Panc1 (cell line): Measurements from ENCODE around the gene SLC10A4. TPM values are rescaled to one million over a fixed set of nuclear protein-coding genes. Genes with fewer than 3 reads are reported as not detected.

ENCODE experiments used
- ATAC-seq: fragments of 200-7000 bp; cut with Tn5 transposase; 2 replicates; pipeline ENCODE4 v1.9.1; 2020; ENCODE audit warnings: mild to moderate bottlenecking, moderate library complexity
- BruUV-seq: library from RNA; stranded (reverse); fragments of 400-500 nt; replicated peaks from 2 replicates; lab custom pipeline; 2021; lab: Mats Ljungman, UMichigan
- CTCF ChIA-PET: fragments of 300-600 bp; sonication (Branson Sonifier 250); formaldehyde crosslinking; loops from one replicate; lab custom pipeline; 2022; ENCODE audit warnings: antibody characterized with exemption; lab: Charles Lee
- POLR2A ChIA-PET: fragments of 300-600 bp; sonication (Branson Sonifier 250); formaldehyde crosslinking; loops from one replicate; lab custom pipeline; 2022; ENCODE audit warnings: antibody characterized with exemption; lab: Charles Lee
- DNase-seq: peaks from one replicate; pipeline ENCODE4 v3.0.0-alpha.2; 2010; ENCODE audit warnings: low read depth, low spot score
- H3K27ac ChIP-seq: 2 replicates; pipeline ENCODE4 v1.5.1; 2011; ENCODE audit warnings: mild to moderate bottlenecking, low read length, inconsistent platforms
- H3K27me3 ChIP-seq: fragments of 200-500 bp; sonication (Bioruptor generic); 2 replicates; pipeline ENCODE4 v1.6.0; 2014; ENCODE audit warnings: low read length, inconsistent platforms; ENCODE audit not compliant: control insufficient read depth, insufficient read depth
- H3K36me3 ChIP-seq: fragments of 200-500 bp; sonication (Bioruptor generic); 2 replicates; pipeline ENCODE4 v1.5.1; 2014; ENCODE audit warnings: inconsistent platforms, mild to moderate bottlenecking, low read length, moderate library complexity; ENCODE audit not compliant: control insufficient read depth, insufficient read depth
- H3K4me1 ChIP-seq: 2 replicates; pipeline ENCODE4 v1.5.1; 2011; ENCODE audit warnings: inconsistent platforms, mild to moderate bottlenecking, low read length, moderate library complexity; ENCODE audit not compliant: control insufficient read depth, insufficient read depth
- H3K4me3 ChIP-seq, 2 experiments: 2 replicates each; pipeline ENCODE4 v1.5.1; 2011 to 2012; ENCODE audit warnings: low read depth in 2 of 2, low read length in 2 of 2, mild to moderate bottlenecking in 2 of 2, inconsistent platforms in 1 of 2, moderate library complexity in 1 of 2
- H3K9me3 ChIP-seq: fragments of 200-500 bp; sonication (Bioruptor generic); 2 replicates; pipeline ENCODE4 v1.5.1; 2014; ENCODE audit warnings: low read depth, mild to moderate bottlenecking, inconsistent platforms, low read length, moderate library complexity; ENCODE audit not compliant: control insufficient read depth, insufficient read depth
- CTCF ChIP-seq: fragments of 450-650 bp; IDR thresholded peaks from 2 replicates; pipeline ENCODE4 v1.5.1; 2017; ENCODE audit warnings: mild to moderate bottlenecking
- POLR2AphosphoS5 ChIP-seq: IDR thresholded peaks from 2 replicates; pipeline ENCODE4 v1.6.1; 2012; ENCODE audit warnings: mild to moderate bottlenecking, low read depth, low read length, moderate library complexity
- REST ChIP-seq, 2 experiments: IDR thresholded peaks; 2 replicates each; pipeline ENCODE4 v1.6.1; 2011 to 2012; ENCODE audit warnings: low read depth in 2 of 2, control low read depth in 1 of 2, low read length in 1 of 2, mild to moderate bottlenecking in 1 of 2, moderate library complexity in 1 of 2; ENCODE audit not compliant: insufficient read depth in 1 of 2
- SIN3A ChIP-seq: IDR thresholded peaks from 2 replicates; pipeline ENCODE4 v1.6.1; 2012; ENCODE audit warnings: low read depth, mild to moderate bottlenecking, low read length, moderate library complexity, borderline replicate concordance; ENCODE audit not compliant: insufficient read depth
- TCF7L2 ChIP-seq: IDR thresholded peaks from 2 replicates; pipeline ENCODE4 v1.6.1; 2011; ENCODE audit warnings: mild to moderate bottlenecking, low read depth, low read length, inconsistent platforms
- in situ Hi-C: cut with HindIII; loops from 2 replicates; pipeline ENCODE4 v1.10.0; 2016; ENCODE audit warnings: low sequenced_read_pairs, low pct_unique_long_range_greater_than_20kb
- intact Hi-C: fragments of 100-400 bp; cut with micrococcal nuclease; formaldehyde crosslinking; loops from one replicate; pipeline ENCODE4 v1.10.0; 2022; ENCODE audit not compliant: unreplicated experiment
- total RNA-seq: library from RNA; stranded (reverse); gene quantifications from one replicate; pipeline ENCODE4 v1.2.1, GENCODE V29; 2021; ENCODE audit not compliant: unreplicated experiment

SLC10A4 gene
- total RNA-seq, 1 experiment from 2014 or later: 1.2 TPM

GRCh38 chr4:48499551-48500066, 16.5 kb downstream of the SLC10A4 start:
- ChIA-PET POLR2A (no interaction called here), CTCF (no interaction called here)
- no peak for TF ChIP-seq CTCF
- no peak for TF ChIP-seq SIN3A
- no peak for TF ChIP-seq POLR2AphosphoS5
- no peak for TF ChIP-seq REST (IDR thresholded peaks at IDR 0.05; ENCODE audit: insufficient read depth in 1 of 2, low read depth in 2 of 2, low read length in 1 of 2)
- TF ChIP-seq TCF7L2: no peak
- no peak for DNase-seq
- ATAC-seq: no peak
- Histone ChIP-seq H3K4me3 (no peak overlapping the region), H3K9me3 (no peaks in the 10 kb centered on the region), H3K27me3 (no peaks in the 10 kb centered on the region), H3K4me1 (no peaks in the 10 kb centered on the region), H3K36me3 (peaks cover 13% of the 10 kb centered on the region; the same call in 1 of the 2 replicates), H3K27ac (no peak overlapping the region)
- BruUV-seq: no TSS peak
- in situ Hi-C loops: no loop called here
- intact Hi-C loops: loop anchor here (10.0 kb wide), 2 partner anchors 55 to 375 kb away; no protein-coding TSS in a partner anchor

- CTCF ChIA-PET: no interaction called here
- H3K9me3 ChIP-seq: no peaks in the 10 kb centered on the region
- ATAC-seq (no peak), DNase-seq (no peak)
- BruUV-seq: no TSS peak
- H3K27me3 ChIP-seq: no peaks in the 10 kb centered on the region
- H3K27ac ChIP-seq: no peak overlapping the region
- in situ Hi-C loops: no loop called here
- no peak for TF ChIP-seq TCF7L2
- peaks cover 10% of the 10 kb centered on the region; the same call in 1 of the 2 replicates for H3K36me3 ChIP-seq
- no peak overlapping the region for H3K4me3 ChIP-seq
- no peaks in the 10 kb centered on the region for H3K4me1 ChIP-seq
- POLR2A ChIA-PET: no interaction called here
- intact Hi-C loops: loop anchor here (10.0 kb wide), 1 partner anchor 59 kb away; no protein-coding TSS in a partner anchor
These were observed 20.3 kb downstream of the SLC10A4 start for GRCh38 chr4:48503233-48504025.

- Histone ChIP-seq H3K27ac (no peak overlapping the region), H3K9me3 (no peaks in the 10 kb centered on the region), H3K4me1 (no peaks in the 10 kb centered on the region), H3K4me3 (no peak overlapping the region), H3K36me3 (peaks cover 10% of the 10 kb centered on the region; the same call in 1 of the 2 replicates), H3K27me3 (no peaks in the 10 kb centered on the region)
- ChIA-PET CTCF (no interaction called here), POLR2A (no interaction called here)
- ATAC-seq (no peak), DNase-seq (no peak)
- no TSS peak for BruUV-seq
- in situ Hi-C loops (no loop called here), intact Hi-C loops (loop anchor here (10.0 kb wide), 1 partner anchor 59 kb away; no protein-coding TSS in a partner anchor)
- TF ChIP-seq SIN3A: no peak
- no peak for TF ChIP-seq POLR2AphosphoS5
- no peak for TF ChIP-seq CTCF
- TF ChIP-seq REST (IDR thresholded peaks at IDR 0.05; ENCODE audit: insufficient read depth in 1 of 2, low read depth in 2 of 2, low read length in 1 of 2): no peak
- no peak for TF ChIP-seq TCF7L2
These were observed 20.8 kb downstream of the SLC10A4 start for GRCh38 chr4:48504026-48504330.
